Pulmonary artery endothelial cell (primary cell): ENCODE measurements around the gene ARMH1. TPM values are rescaled to one million over a fixed set of nuclear protein-coding genes. Genes with fewer than 3 reads are reported as not detected.
A peak's percentile ranks its signal among the peaks of the same experiment; 100 is the strongest.

ENCODE experiments used
- DNase-seq: peaks from one replicate; pipeline ENCODE4 v3.0.0-alpha.2; 2011; ENCODE audit warnings: low read depth, low spot score
- total RNA-seq: library from RNA; depleted of rRNA; stranded (reverse); fragments of >200 nt; gene quantifications from 2 replicates; pipeline ENCODE4 v1.2.3, GENCODE V29; 2014

ARMH1 gene
- not detected in 2 replicates for total RNA-seq

DNA sequence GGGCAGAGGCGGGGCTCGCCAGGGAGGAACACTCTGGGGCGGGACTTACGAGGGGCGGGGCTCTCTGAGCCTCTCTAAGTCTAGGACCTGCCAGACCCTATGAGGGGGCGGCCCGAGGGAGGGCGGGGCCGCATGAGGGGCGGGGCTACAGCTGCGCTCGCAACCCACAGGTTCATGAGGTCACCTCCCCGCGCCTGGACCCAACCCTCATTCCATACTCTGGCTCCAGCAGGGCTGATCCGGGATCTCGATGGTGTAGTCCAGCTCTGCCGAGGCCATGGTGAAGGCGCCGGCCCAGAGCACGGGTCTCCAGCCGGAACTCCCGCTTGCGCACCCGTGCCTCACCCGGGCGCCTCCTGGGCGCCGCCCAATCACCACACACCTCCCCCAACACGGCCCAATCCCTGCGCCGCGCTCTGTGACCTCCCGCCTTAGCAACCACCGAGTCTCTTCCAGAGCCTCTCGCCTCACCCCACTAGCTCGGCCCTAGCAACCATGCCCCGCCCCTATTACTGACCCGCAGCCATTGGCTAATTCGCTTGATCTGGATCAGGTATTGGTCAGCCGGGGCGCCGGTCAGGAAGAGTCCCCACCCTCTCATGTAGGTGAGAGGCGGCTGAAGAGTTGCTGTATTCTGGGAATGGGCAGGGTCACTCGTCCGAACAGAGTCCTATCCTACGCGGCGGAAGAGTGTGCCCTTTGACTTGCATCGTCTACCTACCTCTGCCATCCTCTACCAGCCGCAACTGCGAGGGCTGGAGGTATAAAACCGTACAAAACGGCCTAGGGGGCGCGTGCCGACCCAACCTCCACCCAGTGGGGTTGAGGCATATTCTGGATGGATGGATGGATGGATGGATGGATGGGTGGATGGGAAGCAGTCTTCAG is at the start of gene ARMH1, which contains the start of gene TMEM53:
Gene ARMH1, plus strand, starts transcription at position 602 of the 888 bp plus-strand sequence. CDS start 14,984 bp downstream, outside the sequence.
Gene TMEM53, minus strand, starts transcription at position 369 of the 888 bp plus-strand sequence. Its CDS starts 90 bp downstream, at position 279.
- DNase-seq = peak; percentile 94

DNA sequence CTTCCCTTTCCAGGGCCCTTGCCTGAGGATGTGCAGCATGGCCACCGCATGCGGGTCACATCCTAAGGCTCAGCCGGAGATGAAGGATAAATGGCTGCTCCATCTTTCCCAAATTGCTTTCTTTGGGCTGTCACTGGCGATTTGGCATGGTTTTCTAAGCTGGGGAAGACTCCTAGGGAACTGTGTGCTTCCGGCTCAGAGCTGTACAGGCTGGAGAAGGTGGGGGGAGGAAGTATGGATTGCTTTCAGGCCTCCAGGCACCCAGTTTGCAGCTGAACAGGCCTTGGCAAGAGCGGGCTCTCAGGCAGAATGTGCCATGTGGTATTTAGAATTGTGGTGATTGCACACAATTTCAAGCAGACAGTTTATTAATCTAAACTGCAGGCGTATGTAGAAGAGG is 49.2 kb upstream of the ARMH1 start:
- DNase-seq = no peak

DNA sequence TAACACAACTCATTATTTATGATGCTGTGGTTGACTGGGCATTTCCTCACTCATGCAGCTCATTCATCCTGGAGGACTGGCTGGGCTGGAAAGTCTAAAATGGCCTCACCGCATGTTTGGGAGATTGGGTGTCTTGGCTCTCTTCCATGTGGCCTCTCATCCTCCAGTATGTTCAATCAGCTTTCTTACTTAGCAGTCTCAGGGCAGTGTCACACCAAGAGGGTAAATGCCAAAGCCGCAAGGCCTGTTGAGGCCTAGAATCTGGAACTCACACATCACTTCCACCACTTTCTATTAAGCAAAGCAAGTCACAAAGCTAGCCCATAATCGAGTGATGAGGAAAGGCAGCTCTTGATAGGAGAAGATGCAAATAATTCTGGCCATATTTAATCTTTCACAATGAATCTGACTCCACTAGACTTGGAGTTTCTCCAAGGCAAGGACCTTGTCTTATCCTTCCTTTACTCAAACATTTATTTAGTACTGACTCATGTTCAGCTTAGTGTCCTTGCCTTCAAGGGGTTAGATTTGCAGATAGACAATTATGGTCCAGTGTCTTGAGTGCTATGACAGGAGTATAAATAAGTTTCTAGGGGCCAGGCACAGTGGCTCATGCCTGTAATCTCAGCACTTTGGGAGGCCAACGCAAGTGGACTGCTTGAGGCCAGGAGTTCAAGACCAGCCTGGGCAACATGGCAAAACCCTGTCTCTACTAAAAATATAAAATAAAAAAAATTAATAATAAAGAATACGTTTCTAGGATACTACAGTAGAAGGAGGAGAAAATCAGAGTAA is 45.4 kb upstream of the ARMH1 start:
- no peak for DNase-seq

DNA sequence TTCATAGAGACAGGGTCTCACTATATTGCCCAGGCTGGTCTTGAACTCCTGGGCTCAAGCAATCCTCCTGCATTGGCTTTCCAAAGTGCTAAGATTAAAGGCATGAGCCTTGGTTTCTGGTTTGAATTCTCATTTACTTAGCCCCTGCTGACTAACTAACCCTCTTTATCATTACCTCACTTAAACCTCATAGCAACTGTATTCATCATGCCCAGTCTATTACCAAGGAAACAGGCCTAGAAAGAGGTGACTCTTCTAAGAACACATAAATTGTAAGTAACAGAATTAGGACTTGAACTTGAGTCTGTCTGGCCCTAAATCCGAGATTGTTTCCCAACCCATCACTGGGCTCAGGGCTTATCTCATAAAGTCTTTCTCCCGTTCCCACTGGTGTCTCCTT is 44.4 kb upstream of the ARMH1 start:
- no peak for DNase-seq

DNA sequence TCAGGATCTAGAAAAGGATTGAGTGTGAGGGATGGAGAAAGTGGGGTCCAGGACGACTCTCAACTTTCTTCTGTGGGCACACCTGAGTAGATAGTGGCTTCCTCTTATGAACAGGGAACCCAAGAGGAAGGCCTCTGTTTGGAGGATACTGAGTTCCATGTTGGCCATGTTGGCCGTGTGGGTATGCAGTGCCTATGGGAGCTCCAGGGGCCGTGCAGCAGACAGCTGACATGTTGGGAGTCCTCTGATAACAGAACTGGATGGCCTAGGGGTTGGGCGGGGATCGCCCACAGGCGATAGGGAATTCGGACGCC is 43.2 kb upstream of the ARMH1 start:
- no peak for DNase-seq

DNA sequence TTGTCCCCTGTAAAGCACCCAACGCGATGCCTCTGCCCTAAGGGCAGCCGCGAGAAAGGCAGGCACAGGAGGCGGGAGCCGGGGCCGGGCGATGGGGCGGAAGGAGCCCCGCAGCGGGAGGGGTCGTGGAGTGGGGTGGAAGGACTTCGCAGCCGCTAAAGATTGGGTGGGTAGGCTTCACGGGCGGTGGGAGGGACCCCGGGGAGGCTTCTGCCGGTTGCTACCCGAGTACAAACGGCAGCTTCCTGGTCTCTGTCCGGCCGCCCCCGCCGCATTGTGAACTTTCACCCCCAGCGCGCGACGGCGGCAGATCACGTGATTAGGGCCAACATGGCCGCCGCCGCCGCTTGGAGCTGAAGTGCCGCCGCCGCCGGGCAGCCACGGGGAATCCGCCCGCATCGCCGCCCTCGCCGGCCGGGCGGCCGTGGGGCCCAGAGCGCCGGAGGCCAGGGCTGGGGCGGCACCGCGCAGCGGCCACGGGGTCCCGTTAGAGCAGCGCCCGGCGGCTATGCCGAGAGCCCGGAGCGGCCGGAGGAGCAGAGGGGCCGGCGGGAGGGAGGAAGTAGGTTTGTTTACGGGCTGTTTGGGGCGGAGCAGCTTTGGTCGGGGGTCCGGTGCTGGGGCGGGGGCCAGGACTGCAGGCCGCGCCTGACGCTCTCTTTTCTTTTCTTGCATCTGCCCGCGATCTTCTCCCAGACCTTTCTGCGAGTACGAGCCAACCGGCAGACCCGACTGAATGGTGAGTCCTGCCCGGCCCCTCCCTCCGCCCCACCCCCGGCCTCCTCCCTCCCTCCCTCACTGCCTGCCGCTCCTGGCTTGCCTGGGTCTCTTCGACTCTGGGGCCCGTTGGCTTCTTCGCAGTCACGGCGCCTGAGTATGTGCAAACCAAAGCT is 42.6 kb upstream of the ARMH1 start:
- DNase-seq = peak; percentile 53

DNA sequence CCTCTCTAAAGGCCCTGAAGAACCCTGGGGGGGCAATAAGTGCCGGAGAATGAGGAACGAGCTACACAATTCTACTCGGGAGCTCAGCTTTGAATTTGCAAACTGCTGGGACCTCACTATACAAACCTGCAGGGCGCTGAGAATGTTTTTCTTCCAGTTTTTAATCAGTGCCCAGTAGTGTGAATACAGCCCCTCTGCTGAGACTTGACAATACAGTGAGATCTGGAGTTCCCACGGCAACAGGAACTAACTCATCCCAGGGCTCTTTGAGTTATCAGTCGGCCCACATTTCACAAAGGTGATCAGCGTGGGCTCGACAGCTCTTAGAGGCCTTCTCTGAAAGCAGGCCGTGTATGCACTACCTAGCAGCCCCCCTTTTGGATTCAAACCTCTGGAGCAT is 41.9 kb upstream of the ARMH1 start:
- DNase-seq = no peak

DNA sequence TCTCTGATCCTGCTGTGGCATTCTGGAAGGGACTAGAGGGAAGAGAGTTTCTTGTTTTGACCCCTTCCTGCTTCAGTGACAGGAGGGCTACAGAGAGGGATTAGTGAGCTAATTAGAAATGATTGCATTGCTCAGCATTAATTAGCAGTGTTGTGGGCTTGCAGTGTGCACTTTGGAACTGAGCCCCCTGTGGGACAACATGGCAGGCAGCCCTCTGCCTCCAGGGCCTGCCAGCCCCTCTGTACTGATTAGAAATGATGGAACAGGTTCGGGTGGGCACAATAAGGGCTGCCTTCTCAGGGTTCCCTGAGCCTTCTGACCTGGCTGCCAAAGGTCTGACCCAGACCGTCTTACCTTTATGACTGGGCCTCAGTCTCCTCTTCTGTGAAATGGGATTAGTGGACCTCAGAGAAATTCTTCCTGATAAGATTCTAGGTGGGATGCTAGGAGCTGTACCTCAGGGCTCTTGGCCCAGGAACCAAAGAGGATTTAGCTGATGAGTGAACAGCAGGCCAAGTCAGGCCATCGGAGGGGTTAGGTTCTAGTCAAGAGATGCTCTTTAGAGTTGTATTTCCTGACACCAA is 39.8 kb upstream of the ARMH1 start:
- DNase-seq = no peak

DNA sequence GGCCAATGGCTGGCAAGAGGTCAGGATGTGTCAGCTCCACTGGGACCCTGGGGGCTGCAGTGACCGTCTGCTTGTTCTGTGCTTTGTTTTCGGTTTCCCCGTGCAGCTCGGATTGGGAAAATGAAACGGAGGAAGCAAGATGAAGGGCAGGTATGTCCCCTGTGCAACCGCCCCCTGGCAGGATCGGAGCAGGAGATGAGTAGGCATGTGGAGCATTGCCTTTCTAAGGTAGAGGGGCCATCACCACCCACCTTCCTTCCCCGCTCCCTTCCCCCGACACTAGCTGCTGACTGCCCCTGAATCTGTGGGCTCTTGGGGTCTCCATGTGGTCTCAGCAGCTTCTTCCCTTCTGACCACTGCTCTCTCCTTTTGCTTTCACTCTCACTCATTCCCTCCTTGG is 39.1 kb upstream of the ARMH1 start:
- no peak for DNase-seq

DNA sequence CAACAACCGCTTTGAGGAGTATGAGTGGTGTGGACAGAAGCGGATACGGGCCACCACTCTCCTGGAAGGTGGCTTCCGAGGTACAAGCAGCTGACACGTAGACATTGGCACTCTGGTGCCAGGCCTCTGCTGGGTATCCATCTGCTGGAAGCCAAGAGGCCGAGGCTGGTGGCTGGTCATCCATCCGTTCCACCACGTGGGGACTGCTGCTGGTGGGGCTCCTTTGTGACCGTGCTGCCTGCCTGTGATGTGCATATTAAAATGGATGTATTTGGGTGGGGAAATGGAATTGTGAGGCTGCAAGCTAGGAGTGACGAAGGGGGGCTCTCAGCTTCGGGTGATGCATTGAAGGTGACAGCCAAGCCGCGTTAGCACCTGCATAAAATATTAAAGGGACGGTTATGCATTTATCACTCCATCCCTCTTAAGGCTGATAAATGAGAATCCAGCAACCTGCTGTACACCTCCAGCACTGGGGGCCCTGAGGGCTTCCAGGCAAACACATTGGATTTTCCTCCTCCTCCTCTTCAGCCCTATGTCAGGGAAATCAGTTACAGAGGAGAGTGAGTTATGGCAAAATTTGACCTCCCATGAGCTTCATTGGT is 38.3 kb upstream of the ARMH1 start:
- no peak for DNase-seq

DNA sequence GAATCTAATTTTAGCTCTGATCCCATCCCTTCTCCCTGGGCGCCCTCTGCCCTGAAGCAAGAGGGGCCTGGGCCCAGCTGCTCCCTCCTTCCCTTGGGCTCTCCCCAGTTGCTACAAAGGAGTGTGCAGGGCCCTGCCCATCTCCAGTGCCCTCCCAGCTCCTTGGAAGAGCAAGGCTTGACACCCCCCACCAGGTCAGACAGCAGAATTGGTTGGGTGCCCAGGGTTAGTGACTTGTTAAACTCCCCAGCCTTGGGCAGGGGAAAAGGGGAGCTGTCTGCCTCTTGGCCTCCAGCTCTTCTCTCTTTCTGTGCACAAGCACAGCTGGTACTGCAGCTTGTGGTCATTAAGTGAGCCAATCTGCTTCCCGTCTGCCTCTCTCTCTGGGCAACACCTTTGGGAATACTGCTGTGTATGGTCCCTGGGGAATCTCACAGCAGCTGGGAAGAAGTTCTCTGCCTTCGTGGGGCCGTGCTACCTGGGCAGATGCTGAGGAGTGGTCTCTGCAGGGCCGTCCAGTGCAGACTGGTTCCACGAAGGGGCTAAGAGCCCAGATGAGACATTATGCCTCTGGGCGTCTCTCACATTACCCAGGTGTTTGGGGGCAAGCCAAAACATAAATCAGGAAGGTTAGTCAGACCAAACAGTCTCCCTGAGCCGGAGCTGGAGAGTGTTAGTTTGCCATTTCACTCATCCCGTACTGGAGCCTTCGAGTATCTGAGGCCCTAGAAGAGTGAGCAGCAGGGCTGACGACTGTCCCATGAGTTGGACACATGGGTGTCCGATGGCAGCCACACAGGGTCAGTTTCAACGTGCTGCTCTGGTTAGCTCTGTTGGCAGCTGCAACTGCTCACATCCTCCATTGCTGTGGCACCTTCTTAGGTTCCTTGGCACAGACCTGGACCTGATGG is 37.6 kb upstream of the ARMH1 start:
- DNase-seq = no peak

DNA sequence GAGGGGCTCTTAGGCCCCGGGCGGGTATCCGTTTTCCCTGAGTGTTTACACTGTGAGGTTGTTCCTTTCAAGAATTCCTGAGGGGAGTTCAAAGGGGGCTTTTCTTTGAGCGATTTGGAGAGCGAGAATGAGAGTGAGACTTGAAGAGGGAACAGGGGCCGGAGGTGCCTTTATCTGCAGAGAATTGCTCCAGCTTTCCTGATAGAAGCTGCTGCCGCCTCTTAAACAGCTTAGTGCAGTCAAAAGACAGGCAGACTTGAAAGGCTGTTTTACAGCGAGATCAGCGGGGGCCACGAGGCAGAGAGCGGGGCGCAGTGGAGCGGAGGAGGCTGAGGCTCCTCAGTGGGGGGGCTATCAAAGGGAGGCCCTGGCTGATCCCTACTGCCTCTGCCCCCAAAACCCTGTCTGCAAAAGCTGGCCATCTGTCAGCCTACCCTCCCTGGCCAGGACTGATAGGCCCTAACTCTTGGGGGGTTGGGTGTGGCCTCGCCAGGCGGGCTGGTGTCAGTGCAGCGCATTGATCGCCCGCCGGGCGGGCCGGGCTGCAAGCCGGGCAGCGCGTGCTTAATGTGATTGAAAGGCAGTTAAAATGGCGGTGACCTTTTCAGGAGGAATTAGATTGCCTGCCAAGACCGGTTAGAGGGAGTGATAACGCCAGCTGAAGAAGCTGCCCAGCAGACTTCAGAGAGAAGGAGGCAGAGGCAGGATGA is 36.7 kb upstream of the ARMH1 start:
- DNase-seq = no peak

DNA sequence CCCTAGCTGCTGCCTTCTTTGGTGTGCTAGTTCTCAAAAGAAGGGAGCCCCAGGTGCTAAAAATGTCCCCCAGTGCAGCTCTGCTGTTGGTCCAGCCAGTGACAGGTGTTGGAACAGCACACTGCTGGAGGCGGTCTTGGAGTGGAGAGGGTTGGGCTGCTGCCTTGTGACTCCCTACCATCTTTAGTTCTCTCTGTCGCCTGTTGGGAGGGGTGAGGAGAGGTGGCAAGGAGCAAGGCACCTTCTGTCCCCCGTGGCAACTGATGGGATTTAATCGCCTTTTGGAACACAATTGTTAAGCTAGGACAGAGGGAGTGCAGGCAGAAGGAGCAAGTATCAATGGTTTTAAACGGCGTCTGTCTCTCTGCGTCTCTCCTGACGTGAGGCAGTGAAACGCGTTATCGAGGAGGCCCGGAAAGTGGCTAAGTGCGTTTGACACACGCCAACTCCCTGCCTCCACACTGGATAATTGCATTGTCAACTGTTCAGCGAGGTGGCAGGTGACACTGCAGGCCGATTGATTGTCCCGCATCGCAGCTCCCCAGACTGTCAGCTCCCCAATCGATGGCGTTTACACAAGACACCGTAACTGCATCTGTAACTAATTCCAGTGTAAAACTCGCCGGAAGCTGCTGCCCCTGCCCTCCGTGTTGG is 34.2 kb upstream of the ARMH1 start:
- no peak for DNase-seq

DNA sequence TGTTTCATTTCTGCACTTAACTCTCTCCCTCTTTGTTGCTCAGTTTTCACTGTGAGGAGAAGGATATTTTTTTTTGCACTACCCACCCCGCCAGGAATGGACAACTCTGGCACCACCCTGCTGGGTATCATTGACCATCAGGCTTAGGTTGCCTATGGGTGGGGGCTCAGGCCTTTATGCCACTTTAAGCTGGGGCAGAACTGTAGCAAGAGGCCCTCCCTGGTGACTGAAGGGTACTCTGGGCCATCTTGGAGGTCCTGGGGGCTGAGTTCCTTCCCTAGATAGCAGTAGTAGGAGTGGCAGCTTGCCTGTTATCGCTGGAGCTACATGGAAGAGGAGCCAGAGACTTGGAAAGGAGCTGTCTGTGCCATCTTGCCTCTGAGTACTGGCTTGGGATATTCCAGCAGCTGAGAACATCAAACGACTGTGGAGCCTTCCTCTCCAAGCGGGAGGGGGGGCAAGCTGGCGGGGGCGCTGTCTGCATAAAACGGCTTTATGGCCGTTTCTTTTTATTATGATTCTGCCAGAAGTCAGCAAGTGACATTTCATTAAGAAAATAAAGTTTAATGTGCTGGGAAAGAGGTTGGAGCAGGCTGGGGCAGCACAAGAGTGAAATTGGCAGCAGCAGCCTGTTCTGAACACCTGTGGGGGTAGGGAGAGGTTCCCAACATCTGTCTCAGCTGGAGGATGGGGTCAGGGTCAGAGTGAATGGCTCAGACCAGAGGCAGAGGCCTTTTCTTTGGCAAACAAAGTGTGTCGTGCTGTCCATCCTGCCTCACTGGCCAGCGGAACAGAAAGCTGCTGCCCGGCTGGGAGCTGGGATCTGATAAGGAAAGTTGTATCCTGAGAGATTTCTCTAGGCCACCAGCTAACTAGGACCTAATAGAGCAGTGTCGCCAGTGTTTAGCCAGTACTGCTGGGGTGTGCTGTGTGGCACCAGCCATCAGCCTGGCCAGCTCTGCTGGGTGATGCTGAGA is 33.1 kb upstream of the ARMH1 start:
- no peak for DNase-seq

DNA sequence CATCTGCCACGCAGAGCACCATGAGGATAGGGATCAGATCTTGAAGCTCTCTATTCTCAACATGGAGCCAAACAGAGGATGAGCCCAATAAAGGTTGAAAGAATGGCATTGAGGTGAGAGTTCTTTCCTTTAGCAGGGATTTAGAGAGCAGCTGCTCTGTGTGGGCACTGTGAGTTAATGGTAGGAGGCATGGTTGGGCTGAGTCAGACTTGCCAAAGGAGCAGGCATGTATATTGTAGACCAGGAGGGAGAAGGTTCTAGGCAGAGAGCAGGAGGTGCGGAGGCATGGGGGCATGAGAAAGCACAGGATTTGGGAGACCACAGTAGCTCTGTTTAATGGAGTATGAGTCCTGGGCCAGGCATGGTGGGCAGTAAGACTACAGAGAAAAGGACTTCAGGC is 32.3 kb upstream of the ARMH1 start:
- no peak for DNase-seq

DNA sequence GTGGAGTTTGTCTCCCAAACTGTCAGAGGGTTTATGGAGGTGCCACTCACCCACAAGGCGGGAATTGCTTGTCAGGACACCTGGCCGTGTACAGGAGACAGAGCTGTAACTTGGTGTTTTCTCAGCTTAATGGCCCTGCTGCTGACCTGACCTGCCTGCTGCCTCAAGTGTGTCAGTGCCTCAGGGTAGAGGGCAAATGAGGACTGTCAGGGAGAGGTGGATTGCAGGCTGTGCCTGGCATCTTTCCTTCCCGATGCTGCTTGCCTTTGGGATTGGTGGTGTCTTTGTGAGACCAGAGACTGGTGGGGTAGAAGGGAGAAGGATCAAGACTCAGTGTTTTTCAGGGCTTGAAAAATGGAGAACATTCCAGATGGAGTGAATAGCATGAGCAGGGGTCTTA is 31.6 kb upstream of the ARMH1 start:
- no peak for DNase-seq

DNA sequence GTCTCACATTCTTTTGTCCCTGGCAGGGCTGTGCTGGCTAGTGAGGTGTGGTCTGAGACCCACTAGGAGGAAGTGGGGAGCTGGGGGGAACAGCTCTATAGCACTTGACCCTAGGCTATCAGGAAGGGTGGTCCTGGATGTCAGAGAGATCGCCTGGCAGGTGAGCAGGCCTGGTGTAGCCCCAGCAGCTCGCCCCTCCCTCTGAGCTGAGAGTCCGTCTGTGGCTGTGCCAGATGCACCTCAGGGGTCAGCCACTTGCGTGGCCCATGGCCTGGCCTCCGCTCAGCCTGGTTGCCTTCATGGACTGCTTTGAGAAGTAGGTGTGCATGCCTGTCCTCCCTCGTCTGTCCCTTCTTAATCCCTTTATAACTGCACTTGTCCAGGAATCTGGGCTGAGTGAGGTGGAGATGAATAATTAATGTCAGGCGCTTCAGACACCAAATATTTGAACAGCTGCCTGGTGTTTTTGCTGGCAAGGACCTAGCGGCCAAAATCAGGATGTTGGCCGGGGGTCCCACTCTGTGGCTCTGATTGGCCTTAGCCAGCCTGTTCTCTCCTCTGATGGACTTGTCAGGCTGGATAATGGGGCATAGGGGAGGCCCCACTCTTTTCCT is 30.7 kb upstream of the ARMH1 start:
- DNase-seq = no peak
